22Rv1 (cell line): Measurements from ENCODE around the gene KATNB1.

Source experiments
- CTCF ChIP-seq: fragments of 450-650 bp; IDR thresholded peaks from 2 replicates; pipeline ENCODE4 v1.5.1; 2017; ENCODE audit warnings: mild to moderate bottlenecking
- ZFX ChIP-seq: fragments of 450-650 bp; IDR thresholded peaks from 2 replicates; pipeline ENCODE4 v1.6.1; 2017; ENCODE audit warnings: antibody characterized with exemption, borderline replicate concordance

GRCh38 chr16:57759541-57760356, 24.2 kb downstream of the KATNB1 start:
- no peak for TF ChIP-seq CTCF
- TF ChIP-seq ZFX = no peak
